Endometrial microvascular endothelial cells (primary cell): ENCODE measurements around the gene LMNTD1. TPM values are rescaled to one million over a fixed set of nuclear protein-coding genes. Genes with fewer than 3 reads are reported as not detected.

ENCODE experiments used
- in situ Hi-C: cut with HindIII; loops from 2 replicates; pipeline ENCODE4 v1.10.0; 2017; ENCODE audit warnings: low sequenced_read_pairs, low pct_unique_long_range_greater_than_20kb; ENCODE audit errors: inconsistent ontology term
- total RNA-seq: library from RNA; depleted of rRNA; stranded (reverse); fragments of >200 nt; gene quantifications from one replicate; pipeline ENCODE4 v1.2.3, GENCODE V29; 2015; ENCODE audit errors: inconsistent ontology term

Gene LMNTD1
- total RNA-seq, 1 donor from 2014 or later, result not detected

DNA sequence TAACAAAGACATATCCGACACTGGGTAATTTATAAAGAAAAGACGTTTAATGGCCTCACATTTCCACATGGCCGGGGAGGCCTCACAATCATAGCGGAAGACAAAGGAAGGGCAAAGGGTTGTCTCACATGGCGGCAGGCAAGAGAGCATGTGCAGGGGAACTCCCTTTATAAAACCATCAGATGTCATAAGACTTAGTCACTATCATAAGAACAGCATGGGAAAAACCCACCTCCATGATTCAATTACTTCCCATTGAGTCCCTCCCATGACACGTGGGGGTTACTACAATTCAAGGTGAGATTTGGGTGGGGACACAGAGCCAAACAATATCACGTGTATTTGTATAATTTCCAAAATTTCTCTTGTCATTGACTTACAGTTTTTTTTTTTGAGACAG, 5.5 kb upstream of the LMNTD1 start:
- in situ Hi-C loops, result no loop called here

DNA sequence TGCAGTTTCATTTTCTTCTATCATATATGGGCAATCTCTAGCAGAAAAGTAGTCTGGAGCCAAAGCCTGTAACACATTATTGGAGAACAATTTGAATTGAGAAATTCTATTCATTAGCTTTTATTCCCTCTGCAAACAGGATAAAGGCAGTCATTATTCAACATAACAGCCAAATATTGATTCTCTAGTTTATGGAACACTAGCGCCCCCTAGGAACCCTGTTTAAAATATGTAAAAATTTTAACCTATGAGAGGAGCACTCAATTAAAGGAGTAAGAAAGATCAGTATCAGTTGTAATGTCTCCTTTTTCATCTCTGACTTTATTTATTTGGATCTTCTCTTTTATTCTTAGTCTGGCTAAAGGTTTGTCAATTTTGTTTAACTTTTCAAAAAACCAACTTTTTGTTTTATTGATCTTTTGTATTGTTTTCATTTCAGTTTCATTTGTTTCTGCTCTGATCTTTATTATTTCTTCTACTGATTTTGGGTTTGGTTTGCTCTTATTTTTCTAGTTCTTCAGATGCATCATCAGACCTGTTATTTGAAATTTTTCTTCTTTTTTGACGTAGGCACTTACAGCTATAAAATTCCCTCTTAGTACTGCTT, 4.8 kb upstream of the LMNTD1 start:
- in situ Hi-C loops, result no loop called here

DNA sequence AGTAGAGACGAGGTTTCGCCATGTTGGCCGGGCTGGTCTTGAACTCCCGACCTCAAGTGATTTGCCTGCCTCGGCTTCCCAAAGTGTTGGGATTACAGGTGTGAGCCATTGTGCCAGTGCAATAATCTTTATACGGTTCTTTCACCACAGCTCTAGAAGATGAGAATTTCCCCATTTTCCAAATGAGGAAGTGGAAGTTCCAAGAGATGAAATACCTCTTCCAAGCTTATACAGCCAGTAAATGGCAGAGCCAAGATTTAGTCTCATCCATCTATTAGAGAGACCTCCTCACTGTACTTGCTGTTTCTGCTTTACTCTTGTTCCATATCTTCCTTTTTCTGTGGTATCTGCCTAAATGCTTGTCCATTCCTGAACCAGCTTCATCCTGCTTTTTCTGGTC, 3.1 kb upstream of the LMNTD1 start:
- in situ Hi-C loops, result no loop called here

DNA sequence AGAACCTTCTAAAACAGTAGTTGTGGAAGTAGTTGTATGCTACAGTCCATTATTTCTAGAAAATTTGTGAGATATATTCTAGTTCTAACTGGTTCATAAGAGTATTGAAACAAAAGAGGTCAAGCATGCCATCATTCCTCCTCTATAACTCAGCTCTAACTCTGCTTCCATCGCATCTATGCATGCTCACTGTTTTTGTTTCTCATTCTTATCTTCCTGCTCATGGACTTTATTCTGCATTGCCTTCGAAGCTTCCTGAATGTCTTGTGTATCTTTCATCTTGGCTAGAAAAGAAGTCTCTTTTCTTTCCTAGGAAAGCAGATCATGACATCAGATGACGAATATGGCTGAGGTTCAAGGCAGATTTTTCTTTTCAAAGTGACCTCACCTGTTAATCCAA, 402 bp downstream of the LMNTD1 start:
- in situ Hi-C loops, result no loop called here

DNA sequence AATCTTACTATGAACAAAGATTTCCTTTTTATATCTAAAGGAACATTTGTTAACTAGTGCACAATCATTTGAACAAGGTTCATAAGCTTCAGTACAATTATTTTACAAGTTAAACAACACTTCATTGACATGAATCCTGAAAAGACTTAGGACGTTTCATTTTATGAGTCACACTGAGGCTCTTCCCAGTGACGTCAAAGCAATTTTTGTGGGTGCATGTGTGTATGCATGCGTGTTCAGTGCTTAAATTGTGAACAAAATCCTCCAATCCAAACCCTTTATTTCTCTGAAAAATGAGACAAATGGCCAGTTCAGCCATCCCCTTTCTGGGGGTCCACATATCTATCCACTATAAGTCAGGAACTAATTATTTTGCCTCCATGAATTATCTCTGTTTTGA, 2.9 kb downstream of the LMNTD1 start:
- in situ Hi-C loops, result no loop called here

- in situ Hi-C loops, result no loop called here
Observed at GRCh38 chr12:25549120-25549519, 4.0 kb downstream of the LMNTD1 start.

- in situ Hi-C loops, result no loop called here
Observed at GRCh38 chr12:25546318-25546717, 6.8 kb downstream of the LMNTD1 start.

DNA sequence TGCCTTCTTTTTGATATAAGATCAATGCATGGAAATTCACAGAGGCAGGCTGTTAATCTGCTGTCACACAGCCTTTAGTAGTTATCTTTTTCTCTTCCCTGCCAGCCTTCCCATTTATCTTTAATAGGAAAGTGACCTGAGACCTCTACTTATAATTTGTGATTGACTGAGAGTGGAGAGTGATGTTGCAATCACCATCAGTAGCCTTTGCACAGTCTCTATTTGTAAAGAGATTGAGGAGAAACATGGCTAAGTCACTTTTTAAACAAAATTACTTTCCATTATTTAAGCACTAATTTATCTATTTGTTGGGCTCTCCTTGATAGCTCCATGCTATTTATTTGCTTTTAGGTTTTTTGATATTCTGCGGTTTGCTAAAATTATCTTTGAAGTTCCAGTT, 19.9 kb downstream of the LMNTD1 start:
- in situ Hi-C loops, result no loop called here

DNA sequence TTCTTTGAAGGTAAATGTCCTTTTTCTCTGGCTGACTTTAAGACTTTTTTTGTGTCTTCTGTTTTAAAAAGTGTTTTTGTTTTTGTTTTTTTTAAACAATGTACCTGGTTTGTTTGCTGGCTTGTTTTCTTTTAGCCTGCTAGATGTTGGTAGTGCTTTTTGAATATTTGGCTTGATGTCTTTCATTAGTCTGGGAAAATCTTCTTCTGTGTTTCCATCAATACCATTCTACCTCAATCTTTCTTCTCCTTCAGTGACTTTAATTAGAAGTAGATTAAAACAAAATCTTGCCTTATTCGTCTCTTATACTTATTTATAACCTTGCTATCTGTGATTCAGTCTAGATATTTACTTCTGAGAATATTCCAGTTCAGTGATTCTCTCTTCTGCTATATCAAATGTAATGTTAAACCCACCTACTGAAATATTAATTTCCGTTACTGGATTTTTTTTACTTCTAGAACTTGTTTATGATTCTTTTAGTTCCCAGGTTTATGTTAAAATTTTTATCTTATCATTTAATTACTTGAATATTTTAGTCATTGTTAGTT, 21.5 kb downstream of the LMNTD1 start:
- in situ Hi-C loops, result no loop called here

GRCh38 chr12:25529738-25530137, 23.3 kb downstream of the LMNTD1 start:
- in situ Hi-C loops, result no loop called here

GRCh38 chr12:25526778-25527177, 26.3 kb downstream of the LMNTD1 start:
- in situ Hi-C loops, result no loop called here

GRCh38 chr12:25524366-25524765, 28.7 kb downstream of the LMNTD1 start:
- in situ Hi-C loops, result no loop called here

DNA sequence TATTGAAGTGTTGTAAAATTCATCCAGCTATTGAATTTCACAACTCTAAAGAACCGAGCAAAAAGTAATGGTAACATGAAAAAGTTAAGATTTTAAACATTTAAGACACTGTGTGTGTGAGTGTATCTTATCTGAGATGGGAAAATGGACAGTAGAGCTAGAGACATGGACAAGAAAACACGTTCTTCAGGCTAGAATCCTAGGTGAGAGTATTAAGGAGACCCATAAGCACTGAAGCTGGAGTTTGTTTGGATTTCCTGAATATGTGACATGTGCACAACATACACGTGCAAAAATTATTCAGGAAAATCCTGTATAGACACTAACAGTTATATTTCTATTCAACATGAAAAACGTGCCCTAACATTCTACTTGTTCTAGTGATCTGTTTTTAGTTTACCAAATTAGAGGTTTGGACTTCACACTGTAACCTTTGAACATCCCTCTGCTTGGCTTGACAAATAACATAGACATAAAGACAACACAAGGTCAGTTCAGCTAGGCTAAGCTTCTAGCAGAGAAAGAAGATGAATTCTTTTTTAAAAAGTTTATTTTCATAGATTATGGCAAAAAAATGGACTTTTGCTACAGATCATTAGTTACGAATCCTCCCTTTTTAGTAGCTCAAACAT, 31.3 kb downstream of the LMNTD1 start:
- in situ Hi-C loops, result no loop called here

DNA sequence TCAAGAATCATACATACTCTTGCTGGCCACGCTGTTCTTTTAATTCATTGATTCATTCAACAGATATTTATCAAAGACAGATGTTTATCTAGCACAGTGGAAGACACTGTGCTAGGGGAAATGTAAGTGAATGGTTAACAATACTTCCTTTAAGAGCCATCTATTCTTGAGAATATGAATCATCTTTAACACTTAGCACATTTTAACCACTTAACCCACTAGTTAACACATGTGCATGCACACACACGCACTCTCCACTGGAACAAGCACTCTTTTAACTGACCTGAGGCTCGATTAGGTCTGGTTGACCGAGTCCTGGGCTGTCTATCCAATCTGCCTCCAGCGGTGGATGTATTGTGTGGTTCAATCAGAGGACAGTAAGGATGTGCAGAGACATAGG, 34.6 kb downstream of the LMNTD1 start:
- in situ Hi-C loops, result no loop called here

GRCh38 chr12:25504744-25505143, 48.3 kb downstream of the LMNTD1 start:
- in situ Hi-C loops, result no loop called here

DNA sequence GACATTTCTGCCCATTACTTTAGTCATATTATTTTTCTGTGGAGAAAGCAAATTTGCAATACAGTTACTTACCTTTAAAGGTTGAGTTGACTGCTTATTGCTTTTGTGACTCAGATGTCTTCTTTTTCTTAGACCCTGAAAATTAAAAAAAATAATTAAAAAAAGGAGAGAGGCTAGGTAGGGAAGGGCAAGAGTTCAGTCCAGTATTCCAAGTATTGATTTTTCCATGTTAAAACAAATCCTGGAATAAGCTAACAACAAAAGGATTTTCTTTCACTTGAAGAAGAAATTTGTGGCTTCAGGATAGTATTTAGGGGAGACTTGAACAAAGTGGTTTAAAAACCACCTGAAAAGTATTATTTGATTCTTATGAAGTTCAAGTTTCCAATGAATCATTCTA, 49.4 kb downstream of the LMNTD1 start:
- in situ Hi-C loops, result no loop called here

- in situ Hi-C loops, result no loop called here
Observed at GRCh38 chr12:25502596-25502995, 50.5 kb downstream of the LMNTD1 start.

GRCh38 chr12:25502118-25502517, 51.0 kb downstream of the LMNTD1 start:
- in situ Hi-C loops, result no loop called here

GRCh38 chr12:25501549-25501948, 51.5 kb downstream of the LMNTD1 start:
- in situ Hi-C loops, result no loop called here

DNA sequence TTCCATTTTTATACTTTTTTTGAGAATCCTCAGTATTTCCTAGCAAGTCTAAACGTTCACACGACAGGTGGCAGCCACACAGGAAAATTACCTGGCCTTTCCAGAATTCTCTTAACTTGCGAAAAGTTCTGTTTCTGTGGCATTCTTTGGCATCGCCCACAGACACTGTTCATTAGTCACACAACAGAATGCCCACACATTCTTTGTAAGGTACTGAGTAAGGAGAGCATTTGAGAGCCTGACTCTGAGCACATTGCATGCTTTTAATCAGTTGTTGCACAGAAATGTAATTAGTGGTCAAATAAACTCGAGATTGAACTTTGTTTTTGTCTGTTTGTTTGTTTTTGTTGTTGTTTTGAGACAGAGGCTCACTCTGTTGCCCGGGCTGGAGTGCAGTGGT, 52.4 kb downstream of the LMNTD1 start:
- in situ Hi-C loops, result no loop called here

DNA sequence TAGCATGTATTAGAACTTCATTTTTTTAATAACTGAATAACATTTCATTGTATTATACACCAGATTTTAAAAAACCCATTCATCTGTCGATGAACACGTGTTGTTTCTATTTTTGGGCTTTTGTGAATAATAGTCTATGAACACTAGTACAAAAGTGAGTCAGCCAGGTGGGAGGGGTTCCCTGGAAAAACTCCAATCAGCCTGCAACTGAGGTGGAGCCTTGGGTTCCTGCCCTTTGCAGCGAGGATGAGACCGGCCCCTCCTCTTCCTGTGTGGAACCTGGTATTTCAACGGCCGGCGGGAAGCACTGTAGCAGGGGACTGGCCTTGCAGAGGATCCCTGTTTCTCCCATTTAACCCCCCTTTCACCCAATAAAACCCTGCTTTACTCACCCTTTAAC, 56.1 kb downstream of the LMNTD1 start:
- in situ Hi-C loops, result no loop called here
